ENCODE data around the gene CCDC18. TPM values are rescaled to one million over a fixed set of nuclear protein-coding genes. Genes with fewer than 3 reads are reported as not detected.

The CCDC18 gene
- total RNA-seq, 1 experiment from 2014 or later, result 22.2 TPM

DNA sequence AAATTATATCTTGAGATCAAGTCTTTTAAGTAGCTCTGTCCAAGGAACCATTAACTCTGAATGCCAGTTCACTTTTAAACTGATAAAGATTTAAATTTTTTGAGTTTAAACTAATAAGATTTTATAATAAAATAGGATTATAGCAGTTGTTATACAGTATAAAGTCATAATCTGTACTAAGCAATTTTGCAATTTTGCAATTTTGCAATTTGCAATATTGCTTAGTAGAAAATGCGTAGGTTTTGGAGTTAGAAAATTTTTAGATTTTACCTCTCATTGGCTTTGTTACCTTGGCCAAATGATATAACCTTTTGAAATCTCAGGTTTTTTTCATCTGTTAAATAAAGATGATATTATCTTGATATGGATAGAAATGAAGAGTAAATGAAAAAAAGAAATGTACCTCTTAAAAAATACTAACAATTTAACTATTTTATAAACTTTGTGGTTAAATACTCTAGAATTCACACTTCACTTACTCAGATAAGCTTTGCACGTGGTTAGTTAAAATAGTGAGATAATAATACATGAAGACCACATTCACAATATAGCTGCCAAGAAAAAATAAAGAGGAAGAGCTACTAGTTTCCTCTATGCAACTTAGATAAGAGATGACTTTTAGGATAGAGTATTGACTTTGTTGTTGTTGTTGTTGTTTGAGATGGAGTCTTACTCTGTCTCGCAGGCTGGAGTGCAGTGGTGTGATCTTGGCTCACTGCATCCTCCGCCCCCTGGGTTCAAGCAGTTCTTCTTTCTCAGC, 13.9 kb downstream of the CCDC18 start:
- no peaks in the 10 kb centered on the region for H3K27me3 Mint-ChIP-seq (ENCODE audit: insufficient read depth, unreplicated experiment)
- H3K4me1 Mint-ChIP-seq (ENCODE audit: insufficient read depth, unreplicated experiment), result peaks cover 5% of the 10 kb centered on the region
- H3K4me3 Mint-ChIP-seq (ENCODE audit: unreplicated experiment), result no peak overlapping the region
- ChIA-PET CTCF (interaction anchor here (0.5 to 0.6 kb wide), 2 partner anchors 30 to 1270 kb away, joined by 3 read pairs; no protein-coding TSS in a partner anchor), POLR2A (interaction anchor here (0.6 kb wide), 2 partner anchors 29 to 253 kb away, joined by 3 to 4 read pairs; no protein-coding TSS in a partner anchor)
- intact Hi-C loops (cut with micrococcal nuclease), result no loop called here
- TF ChIP-seq, protein P1, sequence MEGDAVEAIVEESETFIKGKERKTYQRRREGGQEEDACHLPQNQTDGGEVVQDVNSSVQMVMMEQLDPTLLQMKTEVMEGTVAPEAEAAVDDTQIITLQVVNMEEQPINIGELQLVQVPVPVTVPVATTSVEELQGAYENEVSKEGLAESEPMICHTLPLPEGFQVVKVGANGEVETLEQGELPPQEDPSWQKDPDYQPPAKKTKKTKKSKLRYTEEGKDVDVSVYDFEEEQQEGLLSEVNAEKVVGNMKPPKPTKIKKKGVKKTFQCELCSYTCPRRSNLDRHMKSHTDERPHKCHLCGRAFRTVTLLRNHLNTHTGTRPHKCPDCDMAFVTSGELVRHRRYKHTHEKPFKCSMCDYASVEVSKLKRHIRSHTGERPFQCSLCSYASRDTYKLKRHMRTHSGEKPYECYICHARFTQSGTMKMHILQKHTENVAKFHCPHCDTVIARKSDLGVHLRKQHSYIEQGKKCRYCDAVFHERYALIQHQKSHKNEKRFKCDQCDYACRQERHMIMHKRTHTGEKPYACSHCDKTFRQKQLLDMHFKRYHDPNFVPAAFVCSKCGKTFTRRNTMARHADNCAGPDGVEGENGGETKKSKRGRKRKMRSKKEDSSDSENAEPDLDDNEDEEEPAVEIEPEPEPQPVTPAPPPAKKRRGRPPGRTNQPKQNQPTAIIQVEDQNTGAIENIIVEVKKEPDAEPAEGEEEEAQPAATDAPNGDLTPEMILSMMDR (IDR thresholded peaks at IDR 0.05; ENCODE audit: unreplicated experiment), result no peak
- H3K9me3 Mint-ChIP-seq (ENCODE audit: unreplicated experiment), result no peaks in the 10 kb centered on the region
- no peak for DNase-seq (ENCODE audit: unreplicated experiment)
- BruUV-seq (replicated peaks), result no TSS peak
- H3K27ac Mint-ChIP-seq (ENCODE audit: low read depth, unreplicated experiment), result no peak overlapping the region
- no peaks in the 10 kb centered on the region for H3K36me3 Mint-ChIP-seq (ENCODE audit: insufficient read depth, unreplicated experiment)

DNA sequence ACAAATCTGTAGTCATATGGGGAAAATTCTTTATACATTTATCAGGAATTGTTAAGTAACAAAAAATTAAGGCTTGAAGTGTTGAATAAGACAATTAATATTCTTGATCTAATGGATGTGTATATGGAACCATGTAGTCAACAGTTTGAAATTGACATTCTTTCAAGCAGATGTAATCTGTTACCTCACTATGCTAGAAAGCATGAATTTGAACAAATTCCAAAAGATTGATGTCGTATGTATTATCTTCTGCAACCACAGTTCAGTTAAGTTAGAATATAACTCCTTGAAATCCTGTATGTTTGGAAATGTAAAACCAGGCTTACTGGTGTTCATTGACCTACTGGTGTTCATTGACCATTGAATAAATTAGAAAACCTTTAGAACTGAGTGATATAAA, 16.1 kb downstream of the CCDC18 start:
- CTCF ChIA-PET, result no interaction called here
- no TSS peak for BruUV-seq (replicated peaks)
- TF ChIP-seq, protein P1 (IDR thresholded peaks at IDR 0.05; ENCODE audit: unreplicated experiment), result no peak
- Mint-ChIP-seq H3K9me3 (ENCODE audit: unreplicated experiment) (no peaks in the 10 kb centered on the region), H3K36me3 (ENCODE audit: insufficient read depth, unreplicated experiment) (no peaks in the 10 kb centered on the region), H3K27me3 (ENCODE audit: insufficient read depth, unreplicated experiment) (no peaks in the 10 kb centered on the region), H3K4me3 (ENCODE audit: unreplicated experiment) (no peak overlapping the region), H3K4me1 (ENCODE audit: insufficient read depth, unreplicated experiment) (peaks cover 5% of the 10 kb centered on the region), H3K27ac (ENCODE audit: low read depth, unreplicated experiment) (no peak overlapping the region)
- POLR2A ChIA-PET, result interaction anchor here (0.8 kb wide), 1 partner anchor 8 kb away, joined by 3 read pairs; no protein-coding TSS in a partner anchor
- intact Hi-C loops (cut with micrococcal nuclease), result no loop called here
- no peak for DNase-seq (ENCODE audit: unreplicated experiment)

DNA sequence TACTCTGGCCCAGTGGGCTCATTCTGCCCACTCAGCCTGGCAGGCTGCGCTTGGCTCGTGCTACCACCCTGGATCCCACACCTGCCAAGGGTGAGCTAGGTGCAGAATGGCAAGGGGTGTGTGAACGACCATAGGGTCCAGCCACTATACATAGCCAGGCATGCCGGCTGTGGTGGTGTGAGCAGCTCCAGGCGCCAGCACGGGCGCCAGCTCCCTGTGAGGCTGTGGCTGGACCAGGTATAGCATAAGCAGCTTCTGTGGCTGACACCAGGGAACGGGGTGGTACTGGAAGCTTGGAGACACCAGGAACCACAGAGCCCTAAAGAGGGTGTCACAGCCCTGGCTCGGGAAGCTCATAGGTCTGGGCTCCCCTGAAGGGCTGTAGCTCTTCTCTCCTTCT, 18.6 kb downstream of the CCDC18 start:
- TF ChIP-seq, protein P1 (IDR thresholded peaks at IDR 0.05; ENCODE audit: unreplicated experiment), result no peak
- no peaks in the 10 kb centered on the region for H3K36me3 Mint-ChIP-seq (ENCODE audit: insufficient read depth, unreplicated experiment)
- no peaks in the 10 kb centered on the region for H3K9me3 Mint-ChIP-seq (ENCODE audit: unreplicated experiment)

DNA sequence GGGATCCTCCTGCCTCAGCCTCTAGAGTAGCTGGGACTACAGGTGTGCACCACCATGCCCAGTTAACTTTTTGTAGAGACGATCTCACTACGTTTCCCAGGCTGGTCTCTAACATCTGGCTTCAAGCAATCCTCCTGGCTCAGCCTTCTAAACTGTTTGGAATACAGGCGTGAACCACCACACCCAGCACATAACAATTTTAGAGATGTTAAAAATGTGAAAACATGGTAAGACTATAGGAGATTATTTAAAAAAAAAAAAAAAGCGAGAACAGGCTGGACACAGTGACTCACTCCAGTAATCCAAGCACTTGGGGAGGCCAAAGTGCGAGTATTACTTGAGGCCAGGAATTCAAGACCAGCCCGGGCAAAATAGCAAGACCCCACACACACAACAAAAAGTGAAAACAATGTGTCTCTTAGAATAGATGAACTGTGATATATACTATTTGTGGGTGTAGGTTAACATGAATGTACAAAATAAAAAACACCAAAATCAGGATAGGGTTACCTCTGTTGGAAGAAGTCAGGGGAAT, 19.6 kb downstream of the CCDC18 start:
- Mint-ChIP-seq H3K27me3 (ENCODE audit: insufficient read depth, unreplicated experiment) (no peaks in the 10 kb centered on the region), H3K9me3 (ENCODE audit: unreplicated experiment) (no peaks in the 10 kb centered on the region), H3K4me1 (ENCODE audit: insufficient read depth, unreplicated experiment) (peaks cover 5% of the 10 kb centered on the region), H3K36me3 (ENCODE audit: insufficient read depth, unreplicated experiment) (no peaks in the 10 kb centered on the region), H3K4me3 (ENCODE audit: unreplicated experiment) (no peak overlapping the region), H3K27ac (ENCODE audit: low read depth, unreplicated experiment) (no peak overlapping the region)
- ChIA-PET CTCF (interaction anchor here (0.7 to 1.6 kb wide), 3 partner anchors 10 to 22 kb away, joined by 3 read pairs; no protein-coding TSS in a partner anchor), POLR2A (no interaction called here)
- no TSS peak for BruUV-seq (replicated peaks)
- TF ChIP-seq, protein P1 (IDR thresholded peaks at IDR 0.05; ENCODE audit: unreplicated experiment), result no peak
- DNase-seq (ENCODE audit: unreplicated experiment), result no peak
- intact Hi-C loops (cut with micrococcal nuclease), result no loop called here

More for the DNA sequence above, 18.6 kb downstream of the CCDC18 start:
- no peak overlapping the region for H3K4me3 Mint-ChIP-seq (ENCODE audit: unreplicated experiment)
- BruUV-seq (replicated peaks), result no TSS peak
- no peak overlapping the region for H3K27ac Mint-ChIP-seq (ENCODE audit: low read depth, unreplicated experiment)
- POLR2A ChIA-PET, result no interaction called here
- intact Hi-C loops (cut with micrococcal nuclease), result no loop called here
- CTCF ChIA-PET, result interaction anchor here (0.6 to 1.6 kb wide), 4 partner anchors 13 to 138 kb away, joined by 3 to 4 read pairs (median 3); no protein-coding TSS in a partner anchor
- DNase-seq (ENCODE audit: unreplicated experiment), result no peak
- peaks cover 5% of the 10 kb centered on the region for H3K4me1 Mint-ChIP-seq (ENCODE audit: insufficient read depth, unreplicated experiment)
- no peaks in the 10 kb centered on the region for H3K27me3 Mint-ChIP-seq (ENCODE audit: insufficient read depth, unreplicated experiment)

All from MCF 10A (cell line).